ELR (cell line): Measurements from ENCODE around the gene ZBTB47.

Source experiments
- DNase-seq: peaks from one replicate; pipeline ENCODE4 v3.0.0-alpha.2; 2015; ENCODE audit warnings: low read depth

Gene ZBTB47

DNA sequence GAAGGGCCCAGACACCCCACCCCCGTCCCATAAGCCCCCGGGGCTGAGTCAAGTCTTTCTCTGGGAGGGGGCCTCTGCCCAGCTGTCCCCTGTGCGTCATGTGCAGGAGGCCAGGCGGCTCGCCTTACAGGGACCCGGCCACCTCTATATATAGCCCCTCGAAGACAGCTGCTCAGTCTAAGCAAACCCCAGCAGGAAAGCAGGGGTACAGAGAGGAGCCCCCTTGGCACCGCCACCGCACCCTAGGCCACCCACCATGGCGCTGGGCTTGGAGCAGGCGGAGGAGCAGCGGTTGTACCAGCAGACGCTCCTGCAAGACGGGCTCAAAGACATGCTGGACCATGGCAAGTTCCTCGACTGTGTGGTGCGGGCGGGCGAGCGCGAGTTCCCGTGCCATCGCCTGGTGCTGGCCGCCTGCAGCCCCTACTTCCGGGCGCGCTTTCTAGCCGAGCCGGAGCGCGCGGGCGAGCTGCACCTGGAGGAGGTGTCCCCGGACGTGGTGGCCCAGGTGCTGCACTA, 31.9 kb downstream of the ZBTB47 start, which contains the start of gene KLHL40:
Gene KLHL40 (plus strand): TSS at position 175 of the 519 bp plus-strand sequence. CDS start 82 bp downstream, at position 257.
- no peak for DNase-seq

GRCh38 chr3:42685891-42686820, 32.7 kb downstream of the ZBTB47 start:
- no peak for DNase-seq

- no peak for DNase-seq
Measured at GRCh38 chr3:42686832-42687650, 33.5 kb downstream of the ZBTB47 start.

DNA sequence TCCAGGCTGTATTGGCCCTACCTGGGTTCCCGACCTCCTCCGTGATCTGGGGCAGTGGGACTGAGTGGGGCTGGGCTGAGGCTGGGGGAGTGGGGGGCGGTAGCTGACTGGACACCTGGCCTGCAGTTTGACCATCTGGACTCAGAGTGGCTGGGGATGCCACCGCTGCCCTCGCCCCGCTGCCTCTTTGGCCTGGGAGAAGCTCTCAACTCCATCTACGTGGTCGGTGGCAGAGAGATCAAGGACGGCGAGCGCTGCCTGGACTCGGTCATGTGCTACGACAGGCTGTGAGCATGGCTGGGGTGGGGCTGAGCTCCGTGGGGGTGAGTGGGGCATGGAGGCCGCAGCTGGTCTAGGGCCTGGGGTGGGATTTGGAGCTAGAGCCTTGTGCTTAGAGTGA, 34.5 kb downstream of the ZBTB47 start:
- DNase-seq = no peak

DNA sequence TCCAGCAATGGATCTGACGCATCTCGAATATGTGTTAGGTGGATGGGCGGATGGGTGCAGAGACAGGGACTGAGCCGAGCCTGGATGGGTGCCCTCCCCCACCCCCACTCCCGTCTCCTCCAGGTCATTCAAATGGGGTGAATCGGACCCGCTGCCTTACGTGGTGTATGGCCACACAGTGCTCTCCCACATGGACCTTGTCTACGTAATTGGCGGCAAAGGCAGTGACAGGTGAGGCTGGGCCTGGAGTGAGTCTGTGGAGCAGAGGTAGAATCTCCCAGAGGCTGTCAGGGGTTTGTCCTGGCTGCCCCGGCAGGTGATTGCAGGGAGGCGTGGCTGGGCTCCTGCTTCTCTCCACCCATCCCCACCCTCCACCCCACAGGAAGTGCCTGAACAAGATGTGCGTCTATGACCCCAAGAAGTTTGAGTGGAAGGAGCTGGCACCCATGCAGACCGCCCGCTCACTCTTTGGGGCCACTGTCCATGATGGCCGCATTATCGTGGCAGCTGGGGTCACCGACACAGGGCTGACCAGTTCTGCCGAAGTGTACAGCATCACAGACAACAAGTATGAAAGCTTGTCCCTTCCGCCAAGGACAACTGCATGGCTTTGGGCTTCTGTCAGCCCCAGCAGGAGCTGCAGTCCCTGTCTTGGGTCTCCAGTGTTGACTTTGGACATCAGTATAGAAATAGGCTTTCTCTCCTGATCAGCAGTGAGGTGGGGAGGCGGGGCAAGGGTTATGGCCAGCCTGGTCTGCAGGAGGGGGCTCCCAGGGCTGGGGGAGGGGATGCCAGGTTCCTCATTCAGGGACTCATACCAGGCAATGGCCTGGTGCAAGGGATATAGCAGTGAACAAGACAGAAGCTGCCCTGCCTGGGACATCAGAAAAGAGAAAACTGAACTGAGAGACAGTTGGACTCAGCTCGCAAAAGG, 35.3 kb downstream of the ZBTB47 start:
- no peak for DNase-seq

GRCh38 chr3:42689421-42690014, 36.0 kb downstream of the ZBTB47 start:
- no peak for DNase-seq

- DNase-seq = no peak
Measured at GRCh38 chr3:42690191-42690590, 36.7 kb downstream of the ZBTB47 start.

DNA sequence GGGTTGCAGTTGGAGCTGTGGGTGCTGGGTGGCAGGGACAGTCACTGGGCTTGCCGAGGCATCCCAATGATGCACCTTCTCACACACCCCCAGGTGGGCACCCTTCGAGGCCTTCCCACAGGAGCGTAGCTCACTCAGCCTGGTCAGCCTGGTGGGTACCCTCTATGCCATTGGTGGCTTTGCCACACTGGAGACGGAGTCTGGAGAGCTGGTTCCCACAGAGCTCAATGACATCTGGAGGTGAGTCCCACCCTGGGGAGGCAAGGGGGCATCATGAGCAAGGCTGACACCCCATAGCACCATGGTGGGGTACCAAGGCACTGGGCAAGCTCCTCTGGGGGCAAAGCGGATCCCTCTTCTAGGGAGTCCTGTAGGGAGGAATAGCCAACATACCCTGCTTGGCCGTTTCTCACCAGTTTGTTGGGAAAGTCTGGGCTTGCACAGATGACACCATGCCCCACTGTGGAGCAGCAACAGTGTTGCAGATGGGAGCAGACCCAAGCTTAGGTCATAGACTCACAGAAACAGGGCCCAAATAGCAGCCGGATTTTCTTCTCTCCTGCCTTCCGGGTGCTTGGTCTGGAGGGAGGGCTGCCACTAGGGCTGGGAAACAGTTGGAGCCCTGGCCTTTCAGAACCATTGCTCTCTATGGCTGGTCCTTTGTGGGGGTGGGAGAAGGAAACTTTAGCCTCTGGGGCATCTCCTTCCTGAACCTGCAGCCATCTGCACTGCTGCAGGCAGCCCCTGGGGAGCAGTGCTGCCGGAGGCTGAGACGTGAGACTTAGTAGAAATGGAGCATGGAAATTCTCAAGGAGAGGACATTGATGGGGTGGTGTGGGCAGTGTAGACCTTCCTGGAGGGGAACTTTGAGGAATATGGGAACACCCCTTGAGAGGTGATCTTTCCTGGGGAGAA, 37.5 kb downstream of the ZBTB47 start:
- DNase-seq = no peak

DNA sequence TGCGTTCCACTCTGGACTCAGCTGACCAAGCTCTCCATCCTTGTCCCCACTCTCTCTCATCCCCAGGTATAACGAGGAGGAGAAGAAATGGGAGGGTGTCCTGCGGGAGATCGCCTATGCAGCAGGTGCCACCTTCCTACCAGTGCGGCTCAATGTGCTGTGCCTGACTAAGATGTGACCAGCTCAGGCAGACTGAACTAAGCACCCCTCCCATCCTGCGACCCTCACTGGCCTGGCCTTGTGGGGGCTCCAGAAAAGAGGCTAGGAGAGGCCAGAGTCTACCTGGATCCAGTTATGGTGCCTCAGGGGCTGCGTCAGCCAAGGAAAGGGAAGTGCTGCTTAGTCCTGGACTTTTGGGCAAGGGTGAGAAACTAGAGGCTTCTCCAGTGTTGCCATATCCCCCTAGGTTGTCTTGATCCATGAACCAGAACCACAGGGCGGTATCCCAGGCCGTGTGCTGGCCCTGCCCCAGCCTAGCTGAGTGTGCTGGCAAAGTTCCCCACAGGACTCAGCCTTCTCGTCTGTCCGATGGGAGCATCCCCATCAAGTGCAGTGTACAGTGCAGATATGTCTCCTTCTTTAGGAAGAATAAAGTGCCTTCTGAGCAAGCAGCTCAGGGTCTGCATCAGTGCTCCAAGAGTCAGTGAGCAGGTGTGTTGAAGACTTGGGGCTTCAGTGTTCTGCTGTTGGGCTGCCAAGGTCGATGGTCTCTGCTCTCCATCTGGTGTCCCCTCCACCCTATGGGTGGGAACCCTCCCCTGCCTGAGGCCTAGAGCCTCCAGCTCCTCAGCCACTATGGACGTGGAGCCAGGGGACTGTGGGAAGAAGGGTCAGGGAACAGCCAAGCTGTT, 38.5 kb downstream of the ZBTB47 start:
- no peak for DNase-seq

GRCh38 chr3:42692667-42693529, 39.4 kb downstream of the ZBTB47 start:
- no peak for DNase-seq

GRCh38 chr3:42693530-42693930, 40.0 kb downstream of the ZBTB47 start:
- no peak for DNase-seq

DNA sequence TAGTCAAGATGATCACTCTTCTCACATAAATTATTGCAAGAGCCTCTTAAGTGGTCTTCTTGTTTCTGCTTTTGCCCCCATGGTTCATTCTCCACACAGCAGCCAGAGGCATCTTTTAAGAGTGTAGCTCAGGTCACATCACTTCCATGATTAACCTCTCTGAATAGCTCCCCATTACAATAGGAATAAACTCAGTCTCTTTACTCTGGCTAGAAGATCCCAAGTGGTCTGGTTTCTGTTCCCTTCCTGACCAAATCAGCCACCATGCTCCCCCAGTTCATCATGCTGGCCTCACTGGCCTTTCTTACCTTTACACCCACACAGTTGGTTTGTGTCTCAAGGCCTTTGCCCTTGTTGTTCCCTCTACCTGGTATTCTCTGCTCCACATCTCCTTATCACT, 40.9 kb downstream of the ZBTB47 start:
- no peak for DNase-seq

DNA sequence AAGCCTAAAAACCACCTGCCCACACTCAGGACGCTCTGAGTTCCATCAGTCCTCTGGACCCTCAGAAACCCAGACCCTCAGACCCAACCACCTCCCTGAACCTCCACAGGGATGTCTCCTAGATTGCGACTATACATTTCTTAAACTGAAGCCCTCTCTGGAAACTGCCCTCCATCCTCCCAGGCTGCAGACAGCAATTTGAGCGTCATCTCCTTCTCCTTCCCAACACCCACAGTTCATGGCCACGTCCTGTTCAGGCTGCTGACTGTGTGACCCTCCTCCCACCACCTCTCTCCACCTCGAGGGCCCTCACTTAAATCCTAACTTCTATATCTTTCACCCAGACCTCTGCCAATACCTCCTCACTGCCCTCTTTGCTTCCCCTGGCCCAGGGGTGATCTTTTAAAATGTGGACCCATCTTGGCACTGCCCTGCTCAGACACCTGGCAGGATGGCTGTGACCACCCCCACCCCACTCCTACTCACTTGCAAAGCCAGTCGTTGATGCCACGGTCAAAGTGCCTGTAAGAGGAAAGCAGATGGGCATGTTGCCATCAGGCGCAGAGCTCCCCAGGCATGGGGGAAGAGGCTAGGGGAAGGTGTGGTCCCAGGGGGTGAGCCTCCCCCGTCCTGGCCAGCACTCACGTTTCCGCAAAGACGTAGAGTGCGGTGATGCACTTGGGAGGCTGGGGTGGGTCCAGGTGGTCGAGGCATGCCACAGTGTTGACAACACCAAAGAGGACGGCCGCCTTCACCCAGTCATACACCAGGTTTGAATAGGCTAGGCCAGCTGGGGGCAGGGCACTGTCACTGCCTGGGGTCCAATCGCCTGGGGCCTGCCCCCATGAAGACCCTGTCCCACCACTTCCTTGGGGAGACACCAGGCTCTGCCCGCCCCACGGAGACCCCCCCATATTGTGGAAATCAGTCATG, 43.1 kb downstream of the ZBTB47 start:
- no peak for DNase-seq

DNA sequence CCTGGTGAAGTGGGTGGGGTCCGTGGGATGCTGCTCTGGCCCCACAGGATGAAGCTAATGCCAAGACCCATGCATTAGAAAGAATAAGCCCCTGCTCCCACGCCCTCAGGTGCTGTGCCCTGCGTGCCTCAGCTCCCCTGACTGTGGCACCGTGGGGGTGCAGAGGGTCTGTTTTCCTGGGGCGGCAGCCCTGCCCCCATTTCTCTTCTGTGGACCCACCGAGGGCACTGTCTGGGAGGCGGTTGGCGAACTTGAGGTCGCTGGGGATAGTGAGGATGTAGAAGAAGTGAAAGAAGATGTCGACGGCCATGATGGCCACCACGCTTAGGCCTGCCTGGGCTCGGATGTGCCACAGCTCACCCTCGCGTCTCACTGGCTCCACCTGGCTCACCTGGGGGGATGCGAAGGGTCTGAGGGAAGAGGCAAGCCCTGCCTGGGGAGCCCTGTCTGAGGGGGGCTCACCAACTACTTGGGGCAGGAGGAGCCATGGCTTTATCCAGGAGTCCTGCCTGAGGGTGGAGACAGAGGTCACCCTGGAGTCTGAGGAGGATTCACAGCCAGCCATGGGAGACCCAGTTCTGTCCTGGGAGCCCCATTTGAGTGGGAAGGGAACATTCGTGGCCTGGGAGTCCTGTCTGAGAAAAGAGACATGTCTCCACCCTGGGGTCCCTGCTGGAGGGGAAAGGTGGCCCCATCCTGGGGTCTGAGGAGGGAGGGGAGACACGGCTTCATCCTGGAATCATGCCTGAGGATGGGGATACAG, 44.0 kb downstream of the ZBTB47 start:
- DNase-seq = no peak

- no peak for DNase-seq
Measured at GRCh38 chr3:42698216-42698910, 44.9 kb downstream of the ZBTB47 start.

DNA sequence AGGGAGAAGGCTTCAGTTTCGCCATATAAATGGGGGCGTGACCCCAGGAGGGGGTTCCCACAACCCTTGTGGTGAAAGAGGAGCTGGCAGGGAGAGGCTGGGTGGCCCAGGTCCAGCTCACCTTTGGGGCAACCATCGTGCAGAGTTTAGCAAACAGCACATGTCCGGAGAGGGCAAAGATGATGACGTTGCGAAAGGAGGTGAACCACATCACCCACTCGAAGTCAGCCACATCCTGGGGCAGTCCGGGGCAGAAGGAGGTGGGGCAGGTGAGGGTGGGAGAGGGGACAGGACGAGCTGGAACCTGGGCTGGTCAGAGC, 45.4 kb downstream of the ZBTB47 start:
- DNase-seq = no peak
